Measurements from ENCODE around the gene ZNF790.
"Not testable (repeated sequence)": the region's sequence is repeated elsewhere in the genome, so short reads cannot be mapped to it uniquely, and the experiment has no call there.

Gene ZNF790

DNA sequence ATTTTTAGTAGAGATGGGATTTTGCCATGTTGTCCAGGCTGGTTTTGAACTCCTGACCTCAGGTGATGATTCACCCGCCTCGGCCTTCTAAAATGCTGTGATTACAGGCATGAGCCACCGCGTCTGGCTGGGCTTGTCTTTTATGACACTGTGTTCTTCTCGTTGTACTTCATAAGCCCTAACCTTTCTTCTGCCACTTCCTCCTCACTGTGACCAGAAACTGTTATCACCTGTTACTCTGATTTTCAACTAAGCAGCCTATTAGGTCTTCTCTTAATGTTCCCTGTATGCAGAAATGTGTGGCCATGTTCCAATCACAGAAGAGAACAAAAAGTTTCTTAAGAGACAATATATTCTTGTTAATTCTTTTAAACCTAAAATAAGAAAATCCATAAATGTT, 16.4 kb downstream of the ZNF790 start:
- no peak for DNase-seq (ENCODE audit: low read depth, low spot score)
- TF ChIP-seq, protein P1, sequence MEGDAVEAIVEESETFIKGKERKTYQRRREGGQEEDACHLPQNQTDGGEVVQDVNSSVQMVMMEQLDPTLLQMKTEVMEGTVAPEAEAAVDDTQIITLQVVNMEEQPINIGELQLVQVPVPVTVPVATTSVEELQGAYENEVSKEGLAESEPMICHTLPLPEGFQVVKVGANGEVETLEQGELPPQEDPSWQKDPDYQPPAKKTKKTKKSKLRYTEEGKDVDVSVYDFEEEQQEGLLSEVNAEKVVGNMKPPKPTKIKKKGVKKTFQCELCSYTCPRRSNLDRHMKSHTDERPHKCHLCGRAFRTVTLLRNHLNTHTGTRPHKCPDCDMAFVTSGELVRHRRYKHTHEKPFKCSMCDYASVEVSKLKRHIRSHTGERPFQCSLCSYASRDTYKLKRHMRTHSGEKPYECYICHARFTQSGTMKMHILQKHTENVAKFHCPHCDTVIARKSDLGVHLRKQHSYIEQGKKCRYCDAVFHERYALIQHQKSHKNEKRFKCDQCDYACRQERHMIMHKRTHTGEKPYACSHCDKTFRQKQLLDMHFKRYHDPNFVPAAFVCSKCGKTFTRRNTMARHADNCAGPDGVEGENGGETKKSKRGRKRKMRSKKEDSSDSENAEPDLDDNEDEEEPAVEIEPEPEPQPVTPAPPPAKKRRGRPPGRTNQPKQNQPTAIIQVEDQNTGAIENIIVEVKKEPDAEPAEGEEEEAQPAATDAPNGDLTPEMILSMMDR (IDR thresholded peaks at IDR 0.05; ENCODE audit: insufficient read depth, low read length, missing control alignments), result no peak
- ChIA-PET POLR2A (no interaction called here), CTCF (no interaction called here)
- no peak overlapping the region for H3K4me3 ChIP-seq (ENCODE audit: low read depth, low read length)

DNA sequence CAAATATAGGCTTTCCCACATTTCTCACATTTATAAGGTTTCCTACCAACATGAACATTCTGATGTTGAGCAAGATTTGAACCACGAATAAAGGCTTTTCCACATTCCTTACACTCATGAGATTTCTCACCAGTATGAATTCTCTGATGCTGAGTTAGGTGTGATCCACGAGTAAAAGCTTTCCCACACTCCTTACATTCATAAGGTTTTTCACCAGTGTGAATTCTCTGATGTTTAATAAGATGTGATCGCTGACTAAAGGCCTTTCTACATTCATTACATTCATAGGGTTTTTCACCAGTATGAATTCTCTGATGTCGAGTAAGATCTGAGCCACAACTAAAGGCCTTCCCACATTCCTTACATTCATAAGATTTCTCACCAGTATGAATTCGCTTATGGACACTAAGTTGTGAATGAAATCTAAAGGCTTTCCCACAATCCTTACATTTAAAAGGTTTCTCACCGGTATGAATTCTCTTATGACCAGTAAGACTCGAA, 19.0 kb downstream of the ZNF790 start:
- DNase-seq (ENCODE audit: low read depth, low spot score), result no peak
- no peak overlapping the region for H3K4me3 ChIP-seq (ENCODE audit: low read depth, low read length)
- ChIA-PET POLR2A (no interaction called here), CTCF (no interaction called here)
- TF ChIP-seq, protein P1 (IDR thresholded peaks at IDR 0.05; ENCODE audit: insufficient read depth, low read length, missing control alignments), result no peak

DNA sequence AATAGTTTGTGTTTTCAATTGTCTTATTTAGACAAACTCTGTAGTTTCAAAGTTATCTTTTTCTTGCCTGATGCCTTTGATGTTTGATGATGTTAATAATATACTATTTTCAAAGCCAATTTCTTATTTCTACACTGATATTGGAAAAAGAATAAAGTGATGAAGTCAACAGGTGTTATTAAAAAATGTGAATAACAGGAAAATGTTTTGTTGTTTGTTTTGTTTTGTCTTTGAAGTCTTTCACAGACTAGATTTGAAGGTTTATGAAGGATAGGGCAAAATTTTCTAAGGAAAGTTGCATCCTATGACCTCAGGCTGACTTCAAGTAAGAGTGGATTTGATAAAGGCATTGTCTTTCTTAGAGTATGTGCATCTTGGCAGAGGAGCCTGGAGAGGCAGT, 31.2 kb downstream of the ZNF790 start:
- POLR2A ChIA-PET, result no interaction called here
- no peak overlapping the region for H3K4me3 ChIP-seq (ENCODE audit: low read depth, low read length)
- CTCF ChIA-PET, result no interaction called here
- no peak for DNase-seq (ENCODE audit: low read depth, low spot score)
- TF ChIP-seq, protein P1 (IDR thresholded peaks at IDR 0.05; ENCODE audit: insufficient read depth, low read length, missing control alignments), result no peak

DNA sequence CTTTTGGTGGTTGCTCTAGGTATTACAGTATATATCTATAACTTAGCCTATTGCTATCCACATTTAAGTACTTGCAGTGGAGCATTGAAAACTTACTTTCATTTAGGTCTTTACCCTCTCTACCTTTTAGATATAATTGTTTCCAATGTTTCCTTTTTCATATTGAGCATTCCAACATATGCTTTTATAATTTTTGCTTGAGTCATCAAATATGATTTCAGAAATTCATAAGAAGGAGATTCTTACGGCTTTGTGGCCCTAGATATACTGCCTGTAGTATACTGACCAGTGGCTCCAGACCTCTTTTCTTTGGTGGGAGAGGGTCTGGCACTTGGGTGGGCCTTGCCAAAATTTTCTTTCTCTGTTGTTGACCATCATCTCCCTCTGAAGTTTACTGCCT, 32.8 kb downstream of the ZNF790 start:
- no peak overlapping the region for H3K4me3 ChIP-seq (ENCODE audit: low read depth, low read length)
- DNase-seq (ENCODE audit: low read depth, low spot score), result no peak
- ChIA-PET CTCF (no interaction called here), POLR2A (no interaction called here)
- TF ChIP-seq, protein P1 (IDR thresholded peaks at IDR 0.05; ENCODE audit: insufficient read depth, low read length, missing control alignments), result no peak

DNA sequence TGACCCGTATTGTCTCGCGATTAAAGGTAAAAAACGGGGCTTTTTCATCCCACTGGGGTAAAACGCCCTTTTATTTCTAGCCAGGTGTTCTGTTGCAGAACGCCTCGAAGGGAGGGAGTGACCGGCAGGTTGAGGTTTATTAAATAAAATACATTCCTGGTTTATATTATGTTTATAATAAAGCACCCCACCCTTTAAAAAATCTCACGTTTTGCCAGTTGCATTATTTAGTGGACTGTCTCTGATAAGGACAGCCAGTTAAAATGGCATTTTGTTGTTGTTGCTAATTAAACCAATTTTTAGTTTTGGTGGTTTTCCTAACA, 40.4 kb downstream of the ZNF790 start:
- CTCF ChIA-PET, result interaction anchor here (1.0 kb wide), 1 partner anchor 16 kb away, joined by 3 read pairs; no protein-coding TSS in a partner anchor
- TF ChIP-seq, protein P1 (IDR thresholded peaks at IDR 0.05; ENCODE audit: insufficient read depth, low read length, missing control alignments), result no peak
- no peak for DNase-seq (ENCODE audit: low read depth, low spot score)
- POLR2A ChIA-PET, result no interaction called here
- H3K4me3 ChIP-seq (ENCODE audit: low read depth, low read length), result peak overlapping the region; percentile 93

DNA sequence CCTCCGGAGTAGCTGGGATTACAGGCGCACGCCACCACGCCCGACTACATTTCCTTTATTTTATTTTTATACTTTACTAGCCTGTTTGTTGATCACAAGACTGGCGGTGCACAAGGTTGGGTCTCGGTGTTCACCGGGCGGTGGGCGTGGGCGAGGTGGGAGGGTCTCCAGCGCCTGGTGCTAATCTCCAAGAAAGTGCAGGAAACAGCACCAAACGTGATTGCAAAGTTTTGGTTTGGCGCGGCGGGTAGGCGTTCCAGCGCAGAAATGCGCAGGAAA, 41.5 kb downstream of the ZNF790 start:
- peak overlapping the region; percentile 62 for H3K4me3 ChIP-seq (ENCODE audit: low read depth, low read length)
- DNase-seq (ENCODE audit: low read depth, low spot score), result no peak
- TF ChIP-seq, protein P1 (IDR thresholded peaks at IDR 0.05; ENCODE audit: insufficient read depth, low read length, missing control alignments), result no peak
- POLR2A ChIA-PET, result interaction anchor here (0.6 kb wide), 1 partner anchor 27 kb away, joined by 3 read pairs; no protein-coding TSS in a partner anchor
- CTCF ChIA-PET, result interaction anchor here (1.0 kb wide), 1 partner anchor 17 kb away, joined by 3 read pairs; no protein-coding TSS in a partner anchor

DNA sequence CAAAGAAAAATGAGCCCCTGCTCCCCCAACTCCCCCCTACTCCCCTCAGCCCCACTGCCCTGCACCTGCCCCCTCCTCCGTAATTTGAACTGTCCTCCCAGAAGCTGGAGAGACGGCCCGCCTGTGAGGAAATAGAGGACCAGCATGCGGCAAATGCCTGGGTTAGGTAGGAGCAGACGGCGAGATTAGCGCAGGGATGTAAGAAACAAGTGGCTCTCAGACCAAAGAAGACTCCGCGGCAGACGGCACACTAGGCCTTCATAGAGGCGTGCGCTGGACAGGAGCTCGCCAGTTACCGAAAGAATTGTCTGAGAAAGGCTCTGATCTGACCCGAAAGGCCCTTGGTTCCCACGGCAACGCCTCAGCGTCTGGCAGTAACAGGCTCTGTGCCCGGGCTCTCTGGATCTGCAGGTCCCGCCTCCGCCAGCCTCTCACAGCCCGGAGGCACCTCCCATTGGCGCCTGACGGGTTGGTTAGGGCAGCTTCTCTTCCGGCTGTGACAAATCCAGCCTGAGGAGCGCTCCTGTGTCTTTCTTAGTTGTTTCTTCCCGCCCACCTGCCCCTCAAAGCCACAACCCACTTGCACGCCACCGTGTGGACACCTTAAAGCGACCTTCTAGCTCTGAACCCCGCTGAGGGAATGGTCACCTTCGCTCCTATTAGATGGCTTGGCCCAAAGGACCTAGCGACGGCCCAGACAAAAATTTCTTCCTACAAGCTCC, 46.6 kb downstream of the ZNF790 start:
- DNase-seq (ENCODE audit: low read depth, low spot score); POLR2A ChIA-PET; CTCF ChIA-PET; H3K4me3 ChIP-seq (ENCODE audit: low read depth, low read length): not testable (repeated sequence)

All from AG04449 (cell line).